Stimulated activated CD8-positive, alpha-beta memory T cell treated with anti-CD3 and anti-CD28 coated beads, Interleukin-7, amount 100 ng/mL, for 24 hours (primary cell): Measurements from ENCODE around the gene GTF2B.
"Not testable (repeated sequence)": the region's sequence is repeated elsewhere in the genome, so short reads cannot be mapped to it uniquely, and the experiment has no call there.

Experiments
- DNase-seq: peaks from one replicate; pipeline ENCODE4 v3.0.0-alpha.2; 2020; ENCODE audit warnings: low read depth

Gene GTF2B

GRCh38 chr1:88883156-88883555 is 8.2 kb downstream of the GTF2B start:
- DNase-seq = no peak

GRCh38 chr1:88880717-88881116 is 10.7 kb downstream of the GTF2B start:
- DNase-seq = not testable (repeated sequence)

- no peak for DNase-seq
Measured at GRCh38 chr1:88878731-88879130, 12.6 kb downstream of the GTF2B start.

GRCh38 chr1:88877911-88878310 is 13.5 kb downstream of the GTF2B start:
- DNase-seq = no peak

GRCh38 chr1:88877382-88877825 is 14.0 kb downstream of the GTF2B start:
- no peak for DNase-seq

- no peak for DNase-seq
Measured at GRCh38 chr1:88876573-88877365, 14.6 kb downstream of the GTF2B start.

- no peak for DNase-seq
Measured at GRCh38 chr1:88875595-88875994, 15.8 kb downstream of the GTF2B start.

- DNase-seq = no peak
Measured at GRCh38 chr1:88873737-88874349, 17.5 kb downstream of the GTF2B start.

- DNase-seq = not testable (repeated sequence)
Measured at GRCh38 chr1:88869644-88870043, 21.7 kb downstream of the GTF2B start.

- no peak for DNase-seq
Measured at GRCh38 chr1:88867743-88868521, 23.4 kb downstream of the GTF2B start.

GRCh38 chr1:88851303-88852063 is 39.9 kb downstream of the GTF2B start:
- no peak for DNase-seq

GRCh38 chr1:88847643-88848042 is 43.7 kb downstream of the GTF2B start:
- no peak for DNase-seq

GRCh38 chr1:88825721-88826120 is 65.6 kb downstream of the GTF2B start:
- DNase-seq = no peak

- DNase-seq = not testable (repeated sequence)
Measured at GRCh38 chr1:88819642-88820041, 71.7 kb downstream of the GTF2B start.

GRCh38 chr1:88813471-88813870 is 77.9 kb downstream of the GTF2B start:
- DNase-seq = no peak

GRCh38 chr1:88812366-88812765 is 79.0 kb downstream of the GTF2B start:
- DNase-seq = no peak

- no peak for DNase-seq
Measured at GRCh38 chr1:88803444-88803843, 87.9 kb downstream of the GTF2B start.

- no peak for DNase-seq
Measured at GRCh38 chr1:88802950-88803349, 88.4 kb downstream of the GTF2B start.
